CD4-positive, alpha-beta T cell (primary cell): ENCODE results near the gene JMJD6. TPM values are rescaled to one million over a fixed set of nuclear protein-coding genes. Genes with fewer than 3 reads are reported as not detected.

Experiments
- ATAC-seq: fragments of 200-7000 bp; cut with Tn5 transposase; one replicate; pipeline ENCODE4 v1.10.0; 2022; ENCODE audit warnings: mild to moderate bottlenecking; ENCODE audit not compliant: poor library complexity
- CTCF ChIA-PET: fragments of 350-600 bp; sonication (Branson Sonifier 250); formaldehyde crosslinking; loops from one replicate; lab custom pipeline; 2021; ENCODE audit warnings: antibody characterized with exemption, inconsistent platforms; lab: Charles Lee
- POLR2A ChIA-PET: fragments of 350-600 bp; sonication (Branson Sonifier 250); formaldehyde crosslinking; loops from one replicate; lab custom pipeline; 2021; ENCODE audit warnings: antibody characterized with exemption, inconsistent platforms; lab: Charles Lee
- DNase-seq, 14 experiments: peaks; one replicate each; pipeline ENCODE4 v3.0.0-alpha.2; 2013 to 2020; ENCODE audit warnings: mixed read lengths in 2 of 14
- H3K27ac ChIP-seq, 2 donors: one replicate each; pipeline versions ENCODE4 v1.5.1 to v1.7.0; 2013; ENCODE audit warnings: low read length in 2 of 2, low read depth in 1 of 2, mild to moderate bottlenecking in 1 of 2
- H3K27me3 ChIP-seq, 2 experiments: 1 replicate in 1 of 2; 2 replicates in 1 of 2; pipeline versions ENCODE4 v1.6.1 to v1.7.0; 2013; ENCODE audit warnings: low read length in 2 of 2, control low read depth in 1 of 2, mild to moderate bottlenecking in 1 of 2, moderate library complexity in 1 of 2; ENCODE audit not compliant: insufficient read depth in 2 of 2, control insufficient read depth in 1 of 2
- H3K36me3 ChIP-seq: one replicate; pipeline ENCODE4 v1.6.1; 2013; ENCODE audit warnings: low read length, control low read depth; ENCODE audit not compliant: insufficient read depth
- H3K4me1 ChIP-seq: one replicate; pipeline ENCODE4 v1.6.1; 2013; ENCODE audit warnings: low read length, control low read depth; ENCODE audit not compliant: insufficient read depth
- H3K4me3 ChIP-seq: one replicate; pipeline ENCODE4 v1.5.1; 2013; ENCODE audit warnings: mild to moderate bottlenecking, low read length, moderate library complexity
- H3K9me3 ChIP-seq, 2 experiments: 1 replicate in 1 of 2; 2 replicates in 1 of 2; pipeline versions ENCODE4 v1.6.1 to v1.7.0; 2013; ENCODE audit warnings: low read length in 2 of 2, mild to moderate bottlenecking in 2 of 2, control low read depth in 1 of 2, moderate library complexity in 1 of 2; ENCODE audit not compliant: control insufficient read depth in 1 of 2, insufficient read depth in 1 of 2
- H3K27ac Mint-ChIP-seq: one replicate; pipeline ENCODE4 v1.8.0; 2020; ENCODE audit warnings: mixed read lengths
- H3K27me3 Mint-ChIP-seq: one replicate; pipeline ENCODE4 v1.8.0; 2021; ENCODE audit warnings: mixed read lengths
- H3K36me3 Mint-ChIP-seq: one replicate; pipeline ENCODE4 v1.8.0; 2021; ENCODE audit warnings: low read depth, mixed read lengths
- H3K4me1 Mint-ChIP-seq: one replicate; pipeline ENCODE4 v1.8.0; 2021; ENCODE audit warnings: low read depth, mixed read lengths
- H3K4me3 Mint-ChIP-seq: one replicate; pipeline ENCODE4 v1.8.0; 2020; ENCODE audit warnings: mild to moderate bottlenecking, mixed read lengths
- H3K9me3 Mint-ChIP-seq: one replicate; pipeline ENCODE4 v1.8.0; 2020; ENCODE audit warnings: mixed read lengths
- intact Hi-C, 2 experiments: fragments of 100-400 bp; cut with DNase I in 1 of 2; cut with micrococcal nuclease in 1 of 2; formaldehyde crosslinking; loops; one replicate each; pipeline versions ENCODE4 v1.15.1 to v1.9.0; 2023 to 2025; cut with DNase I, micrococcal nuclease
- total RNA-seq, 174 experiments: library from RNA in 2 of 174; stranded (reverse) in 2 of 174; gene quantifications; one replicate each; pipeline ENCODE4 v1.2.3 and lab custom pipeline; 2021 to 2026
- TF ChIP-seq, protein P1 (sequence below): fragments of 200-600 bp; IDR thresholded peaks from one replicate; pipeline ENCODE4 v1.8.0; 2022; ENCODE audit warnings: antibody characterized with exemption, mild to moderate bottlenecking

JMJD6 gene
- total RNA-seq, 2 experiments from 2014 or later, result 133 to 134 TPM

DNA sequence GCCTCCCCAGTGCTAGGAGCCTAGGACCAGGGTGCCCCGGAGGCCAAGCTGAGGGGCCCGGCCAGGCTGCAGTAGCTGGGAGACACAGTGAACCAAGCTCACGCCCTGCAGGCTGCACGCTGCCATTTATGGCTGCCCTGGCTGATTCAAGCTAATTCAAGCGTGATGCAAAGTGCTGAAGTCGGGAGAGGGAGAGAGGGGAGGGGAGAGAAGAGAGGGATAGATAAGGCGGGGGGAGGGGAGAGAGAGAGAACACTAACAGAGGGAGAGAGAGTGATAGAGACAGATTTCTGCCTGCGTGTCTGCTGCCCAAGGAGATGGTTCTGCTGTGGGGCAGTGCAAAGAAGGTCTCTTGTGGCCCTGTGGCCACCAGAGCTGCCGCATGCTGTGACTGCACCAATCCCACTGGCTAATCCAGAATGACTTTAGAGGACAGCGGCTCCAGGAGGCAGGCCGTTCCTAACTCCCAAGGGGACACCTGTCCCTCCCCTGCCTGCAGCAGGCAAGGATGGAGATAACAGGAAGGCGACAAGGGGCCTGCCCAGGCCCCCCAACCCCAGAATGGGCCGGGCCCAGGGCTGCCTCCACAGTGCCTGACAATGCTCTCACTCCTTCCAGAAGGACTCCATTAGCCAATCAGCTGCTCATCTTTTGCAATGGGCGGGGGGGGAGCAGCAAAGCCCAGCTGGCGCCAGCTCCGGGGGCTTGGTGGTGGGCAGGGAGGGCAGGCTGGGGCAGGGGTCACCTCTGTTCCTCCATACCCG is 28.5 kb downstream of the JMJD6 start:
- ChIA-PET CTCF (no interaction called here), POLR2A (no interaction called here)
- Mint-ChIP-seq H3K9me3 (no peaks in the 10 kb centered on the region), H3K4me1 (no peaks in the 10 kb centered on the region), H3K36me3 (no peaks in the 10 kb centered on the region), H3K27ac (no peak overlapping the region), H3K27me3 (no peaks in the 10 kb centered on the region), H3K4me3 (no peak overlapping the region)
- Histone ChIP-seq H3K4me3 (no peak overlapping the region), H3K4me1 (peaks cover 3% of the 10 kb centered on the region), H3K27ac (no peak overlapping the region), H3K36me3 (no peaks in the 10 kb centered on the region), H3K9me3 (no peaks in the 10 kb centered on the region), H3K27me3 (no peaks in the 10 kb centered on the region)
- DNase-seq (no peak), ATAC-seq (no peak)
- TF ChIP-seq, protein P1, sequence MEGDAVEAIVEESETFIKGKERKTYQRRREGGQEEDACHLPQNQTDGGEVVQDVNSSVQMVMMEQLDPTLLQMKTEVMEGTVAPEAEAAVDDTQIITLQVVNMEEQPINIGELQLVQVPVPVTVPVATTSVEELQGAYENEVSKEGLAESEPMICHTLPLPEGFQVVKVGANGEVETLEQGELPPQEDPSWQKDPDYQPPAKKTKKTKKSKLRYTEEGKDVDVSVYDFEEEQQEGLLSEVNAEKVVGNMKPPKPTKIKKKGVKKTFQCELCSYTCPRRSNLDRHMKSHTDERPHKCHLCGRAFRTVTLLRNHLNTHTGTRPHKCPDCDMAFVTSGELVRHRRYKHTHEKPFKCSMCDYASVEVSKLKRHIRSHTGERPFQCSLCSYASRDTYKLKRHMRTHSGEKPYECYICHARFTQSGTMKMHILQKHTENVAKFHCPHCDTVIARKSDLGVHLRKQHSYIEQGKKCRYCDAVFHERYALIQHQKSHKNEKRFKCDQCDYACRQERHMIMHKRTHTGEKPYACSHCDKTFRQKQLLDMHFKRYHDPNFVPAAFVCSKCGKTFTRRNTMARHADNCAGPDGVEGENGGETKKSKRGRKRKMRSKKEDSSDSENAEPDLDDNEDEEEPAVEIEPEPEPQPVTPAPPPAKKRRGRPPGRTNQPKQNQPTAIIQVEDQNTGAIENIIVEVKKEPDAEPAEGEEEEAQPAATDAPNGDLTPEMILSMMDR, result no peak
- intact Hi-C loops, result no loop called here

DNA sequence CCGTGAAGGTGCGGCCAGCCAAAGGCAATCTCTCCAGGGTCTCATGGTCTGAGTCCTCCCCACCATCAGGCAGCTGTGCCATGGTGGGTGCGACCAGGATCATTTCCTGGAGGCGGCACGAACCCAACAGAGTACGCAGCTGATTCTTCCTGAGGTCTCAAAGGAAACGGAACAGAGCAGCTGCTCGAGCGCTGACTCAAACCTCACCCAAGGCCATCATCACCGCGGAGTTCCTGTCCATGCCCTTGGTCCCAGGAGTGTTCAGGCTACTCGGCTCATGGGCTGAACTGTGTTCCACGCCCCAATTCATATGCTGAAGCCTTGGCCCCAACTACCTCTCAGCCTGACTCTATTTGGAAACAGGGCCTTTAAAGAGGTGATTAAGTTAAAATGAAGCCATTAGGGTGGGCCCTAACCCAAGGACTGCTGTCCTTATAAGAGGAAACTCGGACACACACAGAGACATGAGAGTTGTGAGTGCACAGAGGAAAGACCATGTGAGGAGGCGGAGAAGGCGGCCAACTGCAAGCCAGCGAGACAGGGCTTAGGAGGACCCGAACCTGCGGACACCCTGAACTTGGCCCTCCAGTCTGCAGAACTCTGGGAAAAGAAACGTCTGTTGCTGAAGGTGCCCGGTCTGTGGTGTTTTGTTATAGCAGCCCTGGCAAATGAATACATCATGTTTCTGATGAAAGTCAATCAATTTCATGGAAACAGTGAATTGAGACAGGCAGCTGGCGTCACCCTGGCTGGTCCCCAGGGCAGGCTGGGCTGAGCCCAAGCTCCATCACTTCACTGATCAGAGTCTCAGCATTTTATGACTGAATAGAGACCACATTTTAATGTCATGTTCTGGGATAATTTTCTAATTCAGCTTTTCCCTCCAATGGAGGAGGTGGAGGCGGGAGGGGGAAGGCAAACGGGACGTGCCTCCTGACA is 29.4 kb downstream of the JMJD6 start:
- H3K4me1 Mint-ChIP-seq, result no peaks in the 10 kb centered on the region
- CTCF ChIA-PET, result no interaction called here
- no peaks in the 10 kb centered on the region for H3K27me3 Mint-ChIP-seq

More for the DNA sequence above, 29.4 kb downstream of the JMJD6 start:
- TF ChIP-seq, protein P1, result no peak
- no peak for ATAC-seq
- H3K27ac Mint-ChIP-seq, result no peak overlapping the region
- no peak overlapping the region for H3K4me3 Mint-ChIP-seq
- H3K27ac ChIP-seq, result no peak overlapping the region
- H3K9me3 Mint-ChIP-seq, result no peaks in the 10 kb centered on the region
- H3K36me3 Mint-ChIP-seq, result no peaks in the 10 kb centered on the region
- H3K36me3 ChIP-seq, result no peaks in the 10 kb centered on the region
- H3K9me3 ChIP-seq, result no peaks in the 10 kb centered on the region
- H3K27me3 ChIP-seq, result no peaks in the 10 kb centered on the region
- POLR2A ChIA-PET, result no interaction called here
- H3K4me1 ChIP-seq, result peaks cover 3% of the 10 kb centered on the region
- H3K4me3 ChIP-seq, result no peak overlapping the region
- intact Hi-C loops, result no loop called here
- peak in 1 of 14 experiments; percentile 11 for DNase-seq
